Testis (tissue), 3 donors: ENCODE measurements around the gene C19orf47. TPM values are rescaled to one million over a fixed set of nuclear protein-coding genes. Genes with fewer than 3 reads are reported as not detected.

Experiments used
- DNase-seq: peaks from one replicate; pipeline ENCODE4 v3.0.0-alpha.2; 2019
- H3K27ac ChIP-seq, 2 donors: fragments of 200-600 bp; sonication (generic); one replicate each; pipeline ENCODE4 v1.5.1; 2019
- H3K27me3 ChIP-seq: fragments of 200-600 bp; sonication (generic); one replicate; pipeline ENCODE4 v1.5.1; 2019
- H3K36me3 ChIP-seq: fragments of 200-600 bp; sonication (generic); one replicate; pipeline ENCODE4 v1.5.1; 2017; ENCODE audit warnings: low read depth; ENCODE audit errors: missing control alignments
- H3K4me1 ChIP-seq: fragments of 200-600 bp; sonication (generic); one replicate; pipeline ENCODE4 v1.5.1; 2019
- H3K4me3 ChIP-seq, 2 donors: fragments of 200-600 bp; sonication (generic); one replicate each; pipeline ENCODE4 v1.5.1; 2017 to 2019
- H3K9me3 ChIP-seq: fragments of 200-600 bp; sonication (generic); one replicate; pipeline ENCODE4 v1.5.1; 2017
- POLR2A ChIP-seq: fragments of 450-650 bp; IDR thresholded peaks from one replicate; pipeline ENCODE4 v1.6.1; 2017; ENCODE audit warnings: antibody characterized with exemption, mild to moderate bottlenecking, moderate library complexity
- WGBS, 2 donors: methylation state at CpG; one replicate each; pipeline ENCODE4 v1.1.5; 2018; 5-methylcytosine and 5-hydroxymethylcytosine counted together
- intact Hi-C: fragments of 100-400 bp; cut with DNase I; formaldehyde crosslinking; loops from one replicate; pipeline ENCODE4 v1.15.1; 2023; ENCODE audit warnings: low total_unique reads
- polyA plus RNA-seq: library from polyadenylated mRNA; stranded (reverse); fragments of 350-450 nt; fragmentation: Illumina TruSeq; extraction: RNeasy Lipid Tissue Mini Kit (QIAGEN cat#74804); gene quantifications from one replicate; pipeline ENCODE4 v1.2.3, GENCODE V29; 2014; ENCODE audit warnings: low read depth, low replicate concordance; ENCODE audit not compliant: insufficient read depth
- total RNA-seq, 2 donors: library from RNA; depleted of rRNA; stranded (reverse); fragments of >200 nt; gene quantifications; one replicate each; pipeline ENCODE4 v1.2.3, GENCODE V29; 2016
- TF ChIP-seq, protein P1 (sequence below), 3 experiments: fragments of 450-650 bp in 2 of 3; fragments of 200-600 bp in 1 of 3; sonication (generic) in 1 of 3; IDR thresholded peaks; one replicate each; pipeline ENCODE4 v1.5.1; 2016 to 2019; ENCODE audit warnings: antibody characterized with exemption in 3 of 3, mild to moderate bottlenecking in 2 of 3, moderate library complexity in 1 of 3

The C19orf47 gene
- total and polyA plus RNA-seq, 3 donors from 2014 or later: 48.9 to 62.2 (median 57.1) TPM

- intact Hi-C loops: no loop called here
- Histone ChIP-seq H3K9me3 (no peaks in the 10 kb centered on the region), H3K36me3 (no peaks in the 10 kb centered on the region), H3K4me3 (no peak overlapping the region), H3K4me1 (peaks cover 3% of the 10 kb centered on the region), H3K27ac (no peak overlapping the region), H3K27me3 (no peaks in the 10 kb centered on the region)
- no peak for DNase-seq
- TF ChIP-seq POLR2A: no peak
- TF ChIP-seq, protein P1, sequence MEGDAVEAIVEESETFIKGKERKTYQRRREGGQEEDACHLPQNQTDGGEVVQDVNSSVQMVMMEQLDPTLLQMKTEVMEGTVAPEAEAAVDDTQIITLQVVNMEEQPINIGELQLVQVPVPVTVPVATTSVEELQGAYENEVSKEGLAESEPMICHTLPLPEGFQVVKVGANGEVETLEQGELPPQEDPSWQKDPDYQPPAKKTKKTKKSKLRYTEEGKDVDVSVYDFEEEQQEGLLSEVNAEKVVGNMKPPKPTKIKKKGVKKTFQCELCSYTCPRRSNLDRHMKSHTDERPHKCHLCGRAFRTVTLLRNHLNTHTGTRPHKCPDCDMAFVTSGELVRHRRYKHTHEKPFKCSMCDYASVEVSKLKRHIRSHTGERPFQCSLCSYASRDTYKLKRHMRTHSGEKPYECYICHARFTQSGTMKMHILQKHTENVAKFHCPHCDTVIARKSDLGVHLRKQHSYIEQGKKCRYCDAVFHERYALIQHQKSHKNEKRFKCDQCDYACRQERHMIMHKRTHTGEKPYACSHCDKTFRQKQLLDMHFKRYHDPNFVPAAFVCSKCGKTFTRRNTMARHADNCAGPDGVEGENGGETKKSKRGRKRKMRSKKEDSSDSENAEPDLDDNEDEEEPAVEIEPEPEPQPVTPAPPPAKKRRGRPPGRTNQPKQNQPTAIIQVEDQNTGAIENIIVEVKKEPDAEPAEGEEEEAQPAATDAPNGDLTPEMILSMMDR (IDR thresholded peaks at IDR 0.05): no peak
- WGBS, 2 donors: 89% methylated on average over 2 of the region's 2 CpGs; no CpG with 5 or more reads in 1 of the 2 donors
These were observed 30.3 kb upstream of the C19orf47 start for GRCh38 chr19:40378509-40378908.

DNA sequence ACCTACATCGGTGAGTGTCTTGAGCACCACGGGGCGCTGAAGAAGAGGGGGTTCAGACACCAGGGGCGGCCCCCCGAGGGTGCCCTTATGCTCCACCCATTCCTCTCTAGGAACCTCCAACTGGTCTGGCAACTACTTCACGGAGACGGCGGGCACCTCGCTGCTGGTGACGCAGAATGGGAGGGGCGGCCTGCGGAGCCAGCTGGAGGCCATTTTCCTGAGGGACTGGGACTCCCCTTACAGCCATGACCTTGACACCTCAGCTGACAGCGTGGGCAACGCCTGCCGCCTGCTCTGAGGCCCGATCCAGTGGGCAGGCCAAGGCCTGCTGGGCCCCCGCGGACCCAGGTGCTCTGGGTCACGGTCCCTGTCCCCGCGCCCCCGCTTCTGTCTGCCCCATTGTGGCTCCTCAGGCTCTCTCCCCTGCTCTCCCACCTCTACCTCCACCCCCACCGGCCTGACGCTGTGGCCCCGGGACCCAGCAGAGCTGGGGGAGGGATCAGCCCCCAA is 29.7 kb upstream of the C19orf47 start:
- WGBS, 2 donors: 83 to 86% methylated on average over 14 to 25 of the region's 25 CpGs
- Histone ChIP-seq H3K27ac (no peak overlapping the region), H3K36me3 (no peaks in the 10 kb centered on the region), H3K4me3 (no peak overlapping the region), H3K27me3 (no peaks in the 10 kb centered on the region), H3K4me1 (peaks cover 3% of the 10 kb centered on the region), H3K9me3 (no peaks in the 10 kb centered on the region)
- DNase-seq: no peak
- TF ChIP-seq POLR2A: no peak
- TF ChIP-seq, protein P1 (IDR thresholded peaks at IDR 0.05): no peak
- intact Hi-C loops: no loop called here

DNA sequence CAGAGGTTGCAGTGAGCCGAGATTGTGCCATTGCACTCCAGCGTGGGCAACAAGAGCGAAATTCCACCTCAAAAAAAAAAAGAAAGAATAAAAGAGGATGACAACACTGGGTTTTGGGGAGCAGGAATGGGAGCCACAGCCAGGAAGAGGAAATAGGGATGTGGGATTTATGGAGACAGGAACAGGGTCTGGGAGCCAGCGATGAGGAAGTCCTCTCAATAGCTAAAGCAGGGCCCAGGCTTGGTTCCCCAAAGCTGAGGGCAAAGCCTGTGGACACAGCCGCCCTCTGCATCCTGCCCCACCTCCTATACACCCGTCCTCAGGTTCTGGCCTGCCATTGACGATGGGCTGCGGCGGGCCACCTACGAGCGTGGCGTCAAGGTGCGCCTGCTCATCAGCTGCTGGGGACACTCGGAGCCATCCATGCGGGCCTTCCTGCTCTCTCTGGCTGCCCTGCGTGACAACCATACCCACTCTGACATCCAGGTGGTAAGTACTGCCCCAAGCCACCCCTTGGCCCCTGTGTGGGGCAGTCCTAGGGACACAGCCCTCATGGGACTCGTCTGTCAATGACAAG is 28.2 kb upstream of the C19orf47 start:
- WGBS, 2 donors: 87 to 93% methylated on average over 12 to 17 of the region's 17 CpGs
- no peaks in the 10 kb centered on the region for H3K27me3 ChIP-seq
- no peak overlapping the region for H3K4me3 ChIP-seq
- H3K9me3 ChIP-seq: no peaks in the 10 kb centered on the region
- DNase-seq: no peak
- H3K36me3 ChIP-seq: no peaks in the 10 kb centered on the region
- intact Hi-C loops: no loop called here
- H3K4me1 ChIP-seq: peaks cover 3% of the 10 kb centered on the region
- TF ChIP-seq, protein P1 (IDR thresholded peaks at IDR 0.05): no peak
- no peak overlapping the region for H3K27ac ChIP-seq

GRCh38 chr19:40374084-40374483 is 25.9 kb upstream of the C19orf47 start:
- H3K4me1 ChIP-seq: peaks cover 3% of the 10 kb centered on the region
- 97 to 100% methylated on average over 4 to 7 of the region's 7 CpGs for WGBS, 2 donors
- no peaks in the 10 kb centered on the region for H3K9me3 ChIP-seq
- DNase-seq: no peak
- TF ChIP-seq POLR2A: no peak
- TF ChIP-seq, protein P1 (IDR thresholded peaks at IDR 0.05): no peak
- H3K27me3 ChIP-seq: no peaks in the 10 kb centered on the region
- no peak overlapping the region for H3K27ac ChIP-seq
- H3K4me3 ChIP-seq: no peak overlapping the region
- H3K36me3 ChIP-seq: no peaks in the 10 kb centered on the region
- intact Hi-C loops: no loop called here

- Histone ChIP-seq H3K36me3 (no peaks in the 10 kb centered on the region), H3K4me3 (no peak overlapping the region), H3K9me3 (no peaks in the 10 kb centered on the region), H3K4me1 (no peaks in the 10 kb centered on the region), H3K27ac (no peak overlapping the region), H3K27me3 (no peaks in the 10 kb centered on the region)
- DNase-seq: no peak
- TF ChIP-seq, protein P1 (IDR thresholded peaks at IDR 0.05): no peak
- TF ChIP-seq POLR2A: no peak
- intact Hi-C loops: no loop called here
- 100% methylated on average over 5 of the region's 5 CpGs; no CpG with 5 or more reads in 1 of the 2 donors for WGBS, 2 donors
These were observed 23.6 kb upstream of the C19orf47 start for GRCh38 chr19:40371802-40372122.
